ENCODE measurements around the gene OBSCN.

DNA sequence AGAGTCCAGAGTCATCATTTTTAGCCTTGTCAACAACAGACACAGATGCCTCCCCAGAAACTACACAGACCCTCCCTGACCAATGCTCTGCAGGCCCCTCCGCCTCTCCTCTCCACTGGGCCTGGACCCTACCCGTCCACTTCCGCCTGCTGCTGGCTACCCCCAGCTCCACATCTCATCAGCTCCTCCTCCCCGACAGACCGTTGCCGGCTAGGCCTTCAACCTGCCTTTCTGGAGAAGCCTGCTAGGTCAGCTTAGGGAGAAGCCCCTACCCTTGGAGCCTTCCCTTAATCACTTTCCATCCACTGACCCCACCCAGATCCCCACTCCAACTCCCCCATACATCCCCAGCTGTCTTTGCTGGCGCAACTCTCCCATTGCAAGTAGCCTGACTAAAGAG lies 207.4 kb downstream of the OBSCN start:
- TF ChIP-seq, protein P1, sequence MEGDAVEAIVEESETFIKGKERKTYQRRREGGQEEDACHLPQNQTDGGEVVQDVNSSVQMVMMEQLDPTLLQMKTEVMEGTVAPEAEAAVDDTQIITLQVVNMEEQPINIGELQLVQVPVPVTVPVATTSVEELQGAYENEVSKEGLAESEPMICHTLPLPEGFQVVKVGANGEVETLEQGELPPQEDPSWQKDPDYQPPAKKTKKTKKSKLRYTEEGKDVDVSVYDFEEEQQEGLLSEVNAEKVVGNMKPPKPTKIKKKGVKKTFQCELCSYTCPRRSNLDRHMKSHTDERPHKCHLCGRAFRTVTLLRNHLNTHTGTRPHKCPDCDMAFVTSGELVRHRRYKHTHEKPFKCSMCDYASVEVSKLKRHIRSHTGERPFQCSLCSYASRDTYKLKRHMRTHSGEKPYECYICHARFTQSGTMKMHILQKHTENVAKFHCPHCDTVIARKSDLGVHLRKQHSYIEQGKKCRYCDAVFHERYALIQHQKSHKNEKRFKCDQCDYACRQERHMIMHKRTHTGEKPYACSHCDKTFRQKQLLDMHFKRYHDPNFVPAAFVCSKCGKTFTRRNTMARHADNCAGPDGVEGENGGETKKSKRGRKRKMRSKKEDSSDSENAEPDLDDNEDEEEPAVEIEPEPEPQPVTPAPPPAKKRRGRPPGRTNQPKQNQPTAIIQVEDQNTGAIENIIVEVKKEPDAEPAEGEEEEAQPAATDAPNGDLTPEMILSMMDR (IDR thresholded peaks at IDR 0.05), result no peak
- TF ChIP-seq POLR2AphosphoS5 (IDR thresholded peaks at IDR 0.05) (no peak), POLR2A (IDR thresholded peaks at IDR 0.05) (no peak), EP300 (IDR thresholded peaks at IDR 0.05) (no peak)

Measured in sigmoid colon (tissue), 4 donors.